H1 (cell line): ENCODE results near the gene STX4.
"Not testable (repeated sequence)": the region's sequence is repeated elsewhere in the genome, so short reads cannot be mapped to it uniquely, and the experiment has no call there.

Experiments
- CEBPB ChIP-seq: IDR thresholded peaks from 2 replicates; pipeline ENCODE4 v1.6.1; 2012; ENCODE audit warnings: low read depth, low read length
- CHD2 ChIP-seq: IDR thresholded peaks from 2 replicates; pipeline ENCODE4 v1.6.1; 2012; ENCODE audit warnings: low read length, improper control_type of control experiment
- RAD21 ChIP-seq, 2 experiments: IDR thresholded peaks in 1 of 2; conservative IDR thresholded peaks in 1 of 2; 2 replicates each; pipeline ENCODE4 v1.6.1; 2011; ENCODE audit warnings: low read depth in 2 of 2, low read length in 2 of 2, improper control_type of control experiment in 1 of 2, inconsistent platforms in 1 of 2, mild to moderate bottlenecking in 1 of 2, moderate library complexity in 1 of 2
- SRF ChIP-seq: IDR thresholded peaks from 2 replicates; pipeline ENCODE4 v1.6.1; 2011; ENCODE audit warnings: mild to moderate bottlenecking, low read depth, low read length, moderate library complexity
- TF ChIP-seq, protein P1 (sequence below), 3 experiments: IDR thresholded peaks; 1 replicate in 2 of 3; 2 replicates in 1 of 3; pipeline versions ENCODE4 v1.5.1 to v1.6.1; 2011; ENCODE audit warnings: low read length in 3 of 3, mild to moderate bottlenecking in 3 of 3, inconsistent platforms in 2 of 3, low read depth in 1 of 3, moderate library complexity in 1 of 3; ENCODE audit not compliant: insufficient read depth in 1 of 3; ENCODE audit errors: control extremely low read depth in 1 of 3

DNA sequence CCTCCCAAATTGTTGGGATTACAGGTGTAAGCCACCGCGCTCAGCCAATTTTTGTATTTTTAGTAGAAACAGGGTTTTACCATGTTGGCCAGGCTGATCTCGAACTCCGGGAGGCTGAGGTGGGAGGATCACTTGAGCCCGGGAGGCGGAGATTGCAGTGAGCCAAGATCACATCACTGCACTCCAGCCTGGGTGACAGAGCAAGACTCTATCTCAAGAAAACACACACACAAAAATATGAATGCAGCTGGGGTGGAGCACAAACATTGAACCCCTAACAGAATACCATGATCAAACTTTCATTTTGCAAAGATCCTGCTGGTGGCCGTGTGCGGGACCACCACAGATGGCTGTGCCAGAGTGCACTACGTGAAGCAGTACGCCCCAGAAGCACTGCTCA, 15.6 kb upstream of the STX4 start:
- TF ChIP-seq SRF; CEBPB; RAD21 (IDR thresholded peaks at IDR 0.05 in 1 of 2, conservative IDR thresholded peaks at IDR 0.05 in 1 of 2; ENCODE audit: low read depth in 2 of 2, low read length in 2 of 2); CHD2: not testable (repeated sequence)
- TF ChIP-seq, protein P1, sequence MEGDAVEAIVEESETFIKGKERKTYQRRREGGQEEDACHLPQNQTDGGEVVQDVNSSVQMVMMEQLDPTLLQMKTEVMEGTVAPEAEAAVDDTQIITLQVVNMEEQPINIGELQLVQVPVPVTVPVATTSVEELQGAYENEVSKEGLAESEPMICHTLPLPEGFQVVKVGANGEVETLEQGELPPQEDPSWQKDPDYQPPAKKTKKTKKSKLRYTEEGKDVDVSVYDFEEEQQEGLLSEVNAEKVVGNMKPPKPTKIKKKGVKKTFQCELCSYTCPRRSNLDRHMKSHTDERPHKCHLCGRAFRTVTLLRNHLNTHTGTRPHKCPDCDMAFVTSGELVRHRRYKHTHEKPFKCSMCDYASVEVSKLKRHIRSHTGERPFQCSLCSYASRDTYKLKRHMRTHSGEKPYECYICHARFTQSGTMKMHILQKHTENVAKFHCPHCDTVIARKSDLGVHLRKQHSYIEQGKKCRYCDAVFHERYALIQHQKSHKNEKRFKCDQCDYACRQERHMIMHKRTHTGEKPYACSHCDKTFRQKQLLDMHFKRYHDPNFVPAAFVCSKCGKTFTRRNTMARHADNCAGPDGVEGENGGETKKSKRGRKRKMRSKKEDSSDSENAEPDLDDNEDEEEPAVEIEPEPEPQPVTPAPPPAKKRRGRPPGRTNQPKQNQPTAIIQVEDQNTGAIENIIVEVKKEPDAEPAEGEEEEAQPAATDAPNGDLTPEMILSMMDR (IDR thresholded peaks at IDR 0.05; ENCODE audit: control extremely low read depth in 1 of 3, insufficient read depth in 1 of 3, low read depth in 1 of 3, low read length in 3 of 3): not testable (repeated sequence)
